ENCODE results near the gene MAGI1. TPM values are rescaled to one million over a fixed set of nuclear protein-coding genes. Genes with fewer than 3 reads are reported as not detected.
"Not testable (repeated sequence)": the region's sequence is repeated elsewhere in the genome, so short reads cannot be mapped to it uniquely, and the experiment has no call there.

The MAGI1 gene
- total RNA-seq, 1 donor from 2014 or later, result 44.9 TPM

GRCh38 chr3:65914740-65915367 is 123.9 kb downstream of the MAGI1 start:
- no peak for DNase-seq (ENCODE audit: extremely low read depth, low read depth, low spot score)

GRCh38 chr3:65914032-65914739 is 124.5 kb downstream of the MAGI1 start:
- DNase-seq (ENCODE audit: extremely low read depth, low read depth, low spot score), result no peak

GRCh38 chr3:65912647-65913046 is 126.1 kb downstream of the MAGI1 start:
- DNase-seq (ENCODE audit: extremely low read depth, low read depth, low spot score), result no peak

GRCh38 chr3:65908588-65908987 is 130.1 kb downstream of the MAGI1 start:
- DNase-seq (ENCODE audit: extremely low read depth, low read depth, low spot score), result no peak

GRCh38 chr3:65907232-65908130 is 131.2 kb downstream of the MAGI1 start:
- no peak for DNase-seq (ENCODE audit: extremely low read depth, low read depth, low spot score)

GRCh38 chr3:65905771-65906170 is 132.9 kb downstream of the MAGI1 start:
- DNase-seq (ENCODE audit: extremely low read depth, low read depth, low spot score), result no peak

GRCh38 chr3:65904016-65904415 is 134.7 kb downstream of the MAGI1 start:
- no peak for DNase-seq (ENCODE audit: extremely low read depth, low read depth, low spot score)

- no peak for DNase-seq (ENCODE audit: extremely low read depth, low read depth, low spot score)
These were observed 136.4 kb downstream of the MAGI1 start for GRCh38 chr3:65902304-65902793.

GRCh38 chr3:65901226-65901625 is 137.5 kb downstream of the MAGI1 start:
- DNase-seq (ENCODE audit: extremely low read depth, low read depth, low spot score), result no peak

- DNase-seq (ENCODE audit: extremely low read depth, low read depth, low spot score), result peak; percentile 50
These were observed 139.5 kb downstream of the MAGI1 start for GRCh38 chr3:65899226-65899625.

- no peak for DNase-seq (ENCODE audit: extremely low read depth, low read depth, low spot score)
These were observed 141.0 kb downstream of the MAGI1 start for GRCh38 chr3:65897766-65898165.

- DNase-seq (ENCODE audit: extremely low read depth, low read depth, low spot score), result no peak
These were observed 142.4 kb downstream of the MAGI1 start for GRCh38 chr3:65896321-65896720.

- DNase-seq (ENCODE audit: extremely low read depth, low read depth, low spot score), result no peak
These were observed 143.9 kb downstream of the MAGI1 start for GRCh38 chr3:65894679-65895453.

GRCh38 chr3:65894126-65894525 is 144.6 kb downstream of the MAGI1 start:
- no peak for DNase-seq (ENCODE audit: extremely low read depth, low read depth, low spot score)

- no peak for DNase-seq (ENCODE audit: extremely low read depth, low read depth, low spot score)
These were observed 145.1 kb downstream of the MAGI1 start for GRCh38 chr3:65893631-65894030.

GRCh38 chr3:65891477-65891876 is 147.2 kb downstream of the MAGI1 start:
- not testable (repeated sequence) for DNase-seq (ENCODE audit: extremely low read depth, low read depth, low spot score)

GRCh38 chr3:65890328-65890727 is 148.4 kb downstream of the MAGI1 start:
- DNase-seq (ENCODE audit: extremely low read depth, low read depth, low spot score), result no peak

- DNase-seq (ENCODE audit: extremely low read depth, low read depth, low spot score), result no peak
These were observed 149.0 kb downstream of the MAGI1 start for GRCh38 chr3:65889707-65890099.

GRCh38 chr3:65888980-65889706 is 149.6 kb downstream of the MAGI1 start:
- DNase-seq (ENCODE audit: extremely low read depth, low read depth, low spot score), result peak; percentile 51

- DNase-seq (ENCODE audit: extremely low read depth, low read depth, low spot score), result no peak
These were observed 150.5 kb downstream of the MAGI1 start for GRCh38 chr3:65888196-65888595.

Data from glomerular endothelial cell (primary cell).